A673 (cell line): ENCODE results near the gene EDA2R. TPM values are rescaled to one million over a fixed set of nuclear protein-coding genes. Genes with fewer than 3 reads are reported as not detected.

Source experiments
- BruUV-seq: library from RNA; stranded (reverse); fragments of 400-500 nt; replicated peaks from 2 replicates; lab custom pipeline; 2021; lab: Mats Ljungman, UMichigan
- CTCF ChIA-PET: fragments of 300-600 bp; sonication (Branson Sonifier 250); formaldehyde crosslinking; loops from one replicate; lab custom pipeline; 2022; ENCODE audit warnings: antibody characterized with exemption; lab: Charles Lee
- POLR2A ChIA-PET: fragments of 300-600 bp; sonication (Branson Sonifier 250); formaldehyde crosslinking; loops from one replicate; lab custom pipeline; 2022; ENCODE audit warnings: antibody characterized with exemption; ENCODE audit not compliant: low non-redundant PET; lab: Charles Lee
- DNase-seq: peaks from one replicate; pipeline ENCODE4 v3.0.0-alpha.2; 2015; ENCODE audit warnings: low spot score
- H3K27ac ChIP-seq: fragments of 200-600 bp; sonication (generic); 2 replicates; pipeline ENCODE4 v1.5.1; 2016; ENCODE audit warnings: mixed run types, low read depth, mild to moderate bottlenecking, mixed read lengths, antibody characterized with exemption, low read length; ENCODE audit not compliant: poor library complexity, severe bottlenecking
- H3K27me3 ChIP-seq: fragments of 200-600 bp; sonication (generic); replicated peaks from 2 replicates; pipeline ENCODE4 v1.6.1; 2017; ENCODE audit warnings: mixed run types, low read depth, mild to moderate bottlenecking, mixed read lengths, antibody characterized with exemption, low read length; ENCODE audit not compliant: insufficient read depth, poor library complexity
- H3K36me3 ChIP-seq: fragments of 200-600 bp; sonication (generic); 2 replicates; pipeline ENCODE4 v1.6.1; 2016; ENCODE audit warnings: mixed run types, mild to moderate bottlenecking, mixed read lengths, antibody characterized with exemption, low read length; ENCODE audit not compliant: insufficient read depth, poor library complexity, severe bottlenecking
- H3K4me1 ChIP-seq: fragments of 200-600 bp; sonication (generic); 2 replicates; pipeline ENCODE4 v1.6.1; 2017; ENCODE audit warnings: mixed run types, mild to moderate bottlenecking, mixed read lengths, antibody characterized with exemption, low read length; ENCODE audit not compliant: insufficient read depth, poor library complexity, severe bottlenecking
- H3K4me3 ChIP-seq: fragments of 200-600 bp; sonication (generic); 2 replicates; pipeline ENCODE4 v1.5.1; 2016; ENCODE audit warnings: low read depth, mixed run types, mild to moderate bottlenecking, mixed read lengths, low read length; ENCODE audit not compliant: poor library complexity, severe bottlenecking
- H3K9me3 ChIP-seq: fragments of 200-600 bp; sonication (generic); 2 replicates; pipeline ENCODE4 v1.6.1; 2016; ENCODE audit warnings: mixed run types, low read depth, mild to moderate bottlenecking, mixed read lengths, antibody characterized with exemption, low read length; ENCODE audit not compliant: poor library complexity, severe bottlenecking
- CTCF ChIP-seq: fragments of 300-800, 200-600 bp; sonication (generic); conservative IDR thresholded peaks from 2 replicates; pipeline ENCODE4 v1.5.1; 2017; ENCODE audit warnings: low read depth, mild to moderate bottlenecking, antibody characterized with exemption, low read length, moderate library complexity, mixed read lengths
- EZH2 ChIP-seq: fragments of 200-600 bp; sonication (generic); IDR thresholded peaks from 2 replicates; pipeline ENCODE4 v1.6.1; 2017; ENCODE audit warnings: borderline replicate concordance, low read depth, mild to moderate bottlenecking, mixed read lengths, antibody characterized with exemption, low read length; ENCODE audit not compliant: poor library complexity, severe bottlenecking
- intact Hi-C: fragments of 100-400 bp; cut with micrococcal nuclease; formaldehyde crosslinking; loops from one replicate; pipeline ENCODE4 v1.10.0; 2022; ENCODE audit not compliant: unreplicated experiment
- total RNA-seq: library from RNA; stranded (reverse); gene quantifications from 2 replicates; pipeline ENCODE4 v1.2.3, GENCODE V29; 2021

The EDA2R gene
- total RNA-seq, 1 experiment from 2014 or later, result not detected

GRCh38 chrX:66677430-66677829, 38.6 kb upstream of the EDA2R start:
- Histone ChIP-seq H3K36me3 (no peaks in the 10 kb centered on the region), H3K4me1 (no peaks in the 10 kb centered on the region), H3K4me3 (no peak overlapping the region), H3K27me3 (no peaks in the 10 kb centered on the region), H3K27ac (no peak overlapping the region), H3K9me3 (no peaks in the 10 kb centered on the region)
- TF ChIP-seq EZH2, result no peak
- CTCF ChIA-PET, result no interaction called here
- DNase-seq, result no peak
- intact Hi-C loops, result no loop called here
- POLR2A ChIA-PET, result no interaction called here
- no TSS peak for BruUV-seq

- intact Hi-C loops, result no loop called here
- H3K27me3 ChIP-seq, result no peaks in the 10 kb centered on the region
- ChIA-PET CTCF (no interaction called here), POLR2A (no interaction called here)
- no peaks in the 10 kb centered on the region for H3K9me3 ChIP-seq
- peak; percentile 17 for DNase-seq
- BruUV-seq, result no TSS peak
- H3K36me3 ChIP-seq, result no peaks in the 10 kb centered on the region
- H3K27ac ChIP-seq, result no peak overlapping the region
- no peak overlapping the region for H3K4me3 ChIP-seq
- no peaks in the 10 kb centered on the region for H3K4me1 ChIP-seq
- no peak for TF ChIP-seq CTCF
- no peak for TF ChIP-seq EZH2
These were observed 38.1 kb upstream of the EDA2R start for GRCh38 chrX:66676990-66677389.

GRCh38 chrX:66676413-66676812, 37.5 kb upstream of the EDA2R start:
- H3K9me3 ChIP-seq, result no peaks in the 10 kb centered on the region
- TSS peak; percentile 58 for BruUV-seq
- H3K4me1 ChIP-seq, result no peaks in the 10 kb centered on the region
- intact Hi-C loops, result no loop called here
- ChIA-PET CTCF (no interaction called here), POLR2A (no interaction called here)
- no peak overlapping the region for H3K27ac ChIP-seq
- no peak for TF ChIP-seq EZH2
- no peak for TF ChIP-seq CTCF
- H3K27me3 ChIP-seq, result no peaks in the 10 kb centered on the region
- no peaks in the 10 kb centered on the region for H3K36me3 ChIP-seq
- no peak for DNase-seq
- no peak overlapping the region for H3K4me3 ChIP-seq

- H3K36me3 ChIP-seq, result no peaks in the 10 kb centered on the region
- H3K4me3 ChIP-seq, result no peak overlapping the region
- no TSS peak for BruUV-seq
- no peaks in the 10 kb centered on the region for H3K27me3 ChIP-seq
- no peak for DNase-seq
- H3K27ac ChIP-seq, result no peak overlapping the region
- H3K9me3 ChIP-seq, result no peaks in the 10 kb centered on the region
- CTCF ChIA-PET, result no interaction called here
- POLR2A ChIA-PET, result no interaction called here
- intact Hi-C loops, result no loop called here
- TF ChIP-seq CTCF (no peak), EZH2 (no peak)
- H3K4me1 ChIP-seq, result no peaks in the 10 kb centered on the region
These were observed 36.7 kb upstream of the EDA2R start for GRCh38 chrX:66675541-66675940.
